ENCODE measurements around the gene C20orf204.
A peak's percentile ranks its signal among the peaks of the same experiment; 100 is the strongest.

The C20orf204 gene

DNA sequence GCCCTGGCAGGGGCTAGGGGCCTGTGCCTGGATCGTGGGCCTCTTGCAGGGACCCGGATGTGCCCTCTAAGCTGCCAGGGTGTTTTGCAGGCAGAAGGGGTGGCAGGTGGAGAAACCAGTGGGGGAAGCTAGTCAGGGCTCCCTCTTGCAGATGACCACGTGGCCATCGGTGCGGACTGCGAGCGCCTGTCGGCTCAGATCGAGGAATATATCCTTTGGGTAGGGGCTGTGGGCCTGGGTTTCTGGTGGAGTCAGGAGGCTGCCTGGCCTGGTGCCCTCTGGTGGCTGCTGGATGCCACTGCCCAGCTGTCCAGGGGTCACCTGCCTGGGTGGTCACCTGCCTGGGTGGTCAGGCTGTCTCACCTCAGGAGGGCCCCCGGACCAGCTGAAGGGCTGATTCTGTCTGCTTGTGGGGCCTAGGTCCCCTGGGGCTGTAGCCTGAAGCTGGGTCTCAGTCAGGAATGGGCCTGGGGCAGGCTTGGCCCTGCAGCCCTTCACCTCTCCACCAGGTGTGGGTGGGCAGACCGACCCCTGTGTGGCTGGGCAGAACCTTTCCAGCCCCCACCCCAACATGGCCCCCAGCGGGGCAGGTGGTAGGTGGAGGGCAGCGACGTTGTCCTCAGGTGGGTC lies 33.7 kb downstream of the C20orf204 start:
- intact Hi-C loops (cut with DNase I; ENCODE audit: low total_unique reads), result no loop called here
- Histone ChIP-seq H3K9me3 (no peaks in the 10 kb centered on the region), H3K4me1 (peaks cover 0 to 12% (median 8%) of the 10 kb centered on the region in 4 donors), H3K4me3 (no peak overlapping the region), H3K27ac (no peak overlapping the region), H3K36me3 (peaks cover 0 to 59% (median 23%) of the 10 kb centered on the region in 3 donors), H3K27me3 (no peaks in the 10 kb centered on the region)
- TF ChIP-seq, protein P1, sequence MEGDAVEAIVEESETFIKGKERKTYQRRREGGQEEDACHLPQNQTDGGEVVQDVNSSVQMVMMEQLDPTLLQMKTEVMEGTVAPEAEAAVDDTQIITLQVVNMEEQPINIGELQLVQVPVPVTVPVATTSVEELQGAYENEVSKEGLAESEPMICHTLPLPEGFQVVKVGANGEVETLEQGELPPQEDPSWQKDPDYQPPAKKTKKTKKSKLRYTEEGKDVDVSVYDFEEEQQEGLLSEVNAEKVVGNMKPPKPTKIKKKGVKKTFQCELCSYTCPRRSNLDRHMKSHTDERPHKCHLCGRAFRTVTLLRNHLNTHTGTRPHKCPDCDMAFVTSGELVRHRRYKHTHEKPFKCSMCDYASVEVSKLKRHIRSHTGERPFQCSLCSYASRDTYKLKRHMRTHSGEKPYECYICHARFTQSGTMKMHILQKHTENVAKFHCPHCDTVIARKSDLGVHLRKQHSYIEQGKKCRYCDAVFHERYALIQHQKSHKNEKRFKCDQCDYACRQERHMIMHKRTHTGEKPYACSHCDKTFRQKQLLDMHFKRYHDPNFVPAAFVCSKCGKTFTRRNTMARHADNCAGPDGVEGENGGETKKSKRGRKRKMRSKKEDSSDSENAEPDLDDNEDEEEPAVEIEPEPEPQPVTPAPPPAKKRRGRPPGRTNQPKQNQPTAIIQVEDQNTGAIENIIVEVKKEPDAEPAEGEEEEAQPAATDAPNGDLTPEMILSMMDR (IDR thresholded peaks at IDR 0.05), result peak; percentile 35 to 56
- no peak for DNase-seq

DNA sequence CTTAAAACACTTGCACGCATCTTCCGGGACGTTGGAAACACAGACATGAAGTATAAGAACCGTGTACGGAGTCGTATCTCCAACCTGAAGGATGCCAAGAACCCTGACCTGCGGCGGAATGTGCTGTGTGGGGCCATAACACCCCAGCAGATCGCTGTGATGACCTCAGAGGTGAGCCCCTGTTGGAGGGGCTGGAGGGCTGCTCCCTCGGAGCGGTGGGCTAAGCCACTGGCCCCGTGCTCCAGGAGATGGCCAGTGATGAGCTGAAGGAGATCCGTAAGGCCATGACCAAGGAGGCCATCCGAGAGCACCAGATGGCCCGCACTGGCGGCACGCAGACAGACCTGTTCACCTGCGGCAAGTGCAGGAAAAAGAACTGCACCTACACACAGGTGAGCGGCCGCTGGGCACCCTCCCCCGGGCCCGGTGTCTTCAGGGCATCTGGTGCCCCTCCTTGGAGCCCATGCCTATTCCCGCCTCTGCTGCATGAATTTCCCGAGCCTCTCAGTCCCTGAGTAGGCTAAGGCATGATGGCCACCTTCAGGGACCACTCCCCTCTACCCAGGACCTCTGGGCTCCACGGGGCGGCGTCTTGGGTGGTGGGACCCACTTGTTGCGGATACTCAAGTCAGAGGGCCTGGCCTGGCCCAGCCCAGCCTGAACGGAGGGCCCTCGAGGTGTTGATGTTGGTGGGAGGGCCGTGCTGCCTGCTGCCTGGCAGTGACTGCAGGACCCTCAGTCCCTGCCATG lies 34.4 kb downstream of the C20orf204 start:
- no peaks in the 10 kb centered on the region for H3K9me3 ChIP-seq
- H3K36me3 ChIP-seq, result peaks cover 0 to 63% (median 30%) of the 10 kb centered on the region in 3 donors
- TF ChIP-seq, protein P1 (IDR thresholded peaks at IDR 0.05), result no peak
- H3K27me3 ChIP-seq, result no peaks in the 10 kb centered on the region
- peaks cover 0 to 12% (median 5%) of the 10 kb centered on the region in 4 donors for H3K4me1 ChIP-seq
- H3K4me3 ChIP-seq, result no peak overlapping the region
- no peak overlapping the region for H3K27ac ChIP-seq
- DNase-seq, result no peak
- intact Hi-C loops (cut with DNase I; ENCODE audit: low total_unique reads), result no loop called here

DNA sequence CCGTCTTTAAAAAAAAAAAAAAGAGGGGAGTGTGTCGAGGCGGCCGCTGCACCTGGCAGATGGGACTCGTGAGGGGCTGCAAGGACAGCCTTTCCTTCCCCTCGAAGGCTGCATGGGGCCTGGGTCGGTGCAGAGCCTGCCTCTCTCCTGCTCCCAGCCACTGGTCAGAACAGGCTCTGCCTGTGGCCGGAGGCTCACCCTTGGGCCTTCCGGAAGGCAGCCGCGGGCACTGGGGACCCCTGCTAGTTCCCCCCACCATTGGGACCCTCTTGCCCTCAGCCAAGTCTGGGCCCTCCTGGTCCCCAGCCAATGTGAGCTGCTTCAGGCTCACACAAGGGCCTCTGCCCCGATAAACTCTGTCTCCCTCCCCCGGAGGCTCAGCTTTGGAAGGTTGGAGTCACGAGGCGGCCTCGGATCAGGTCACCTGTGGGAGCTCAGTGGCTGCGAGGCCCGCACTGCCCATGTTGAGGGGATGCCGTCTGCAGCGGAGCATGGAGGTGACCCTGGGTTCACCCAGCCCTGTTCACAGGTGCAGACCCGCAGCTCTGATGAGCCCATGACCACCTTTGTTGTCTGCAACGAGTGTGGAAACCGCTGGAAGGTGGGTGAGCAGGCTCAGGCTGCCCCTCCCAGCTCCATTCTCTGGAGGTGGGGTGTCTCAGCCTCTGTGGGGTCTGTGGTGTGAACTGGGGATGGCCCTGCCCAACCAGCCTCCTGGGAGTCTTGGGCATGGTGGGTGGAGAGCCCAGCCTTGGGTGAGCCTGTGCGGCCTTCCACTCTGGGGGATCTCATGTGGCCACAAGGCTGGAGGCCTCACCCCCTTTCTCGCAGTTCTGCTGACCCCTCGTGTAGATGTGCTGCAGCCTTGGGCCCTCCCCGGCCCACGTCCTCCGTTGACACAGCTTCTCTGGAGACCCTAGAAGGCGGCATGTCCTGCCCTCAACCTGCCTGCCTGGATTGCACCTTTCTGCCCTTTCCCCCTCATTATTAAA lies 35.7 kb downstream of the C20orf204 start:
- Histone ChIP-seq H3K4me1 (peaks cover 0 to 10% (median 6%) of the 10 kb centered on the region in 4 donors), H3K27ac (no peak overlapping the region), H3K36me3 (peaks cover 0 to 63% (median 30%) of the 10 kb centered on the region in 3 donors), H3K4me3 (no peak overlapping the region), H3K9me3 (no peaks in the 10 kb centered on the region), H3K27me3 (no peaks in the 10 kb centered on the region)
- TF ChIP-seq, protein P1 (IDR thresholded peaks at IDR 0.05), result no peak
- intact Hi-C loops (cut with DNase I; ENCODE audit: low total_unique reads), result no loop called here
- DNase-seq, result no peak

DNA sequence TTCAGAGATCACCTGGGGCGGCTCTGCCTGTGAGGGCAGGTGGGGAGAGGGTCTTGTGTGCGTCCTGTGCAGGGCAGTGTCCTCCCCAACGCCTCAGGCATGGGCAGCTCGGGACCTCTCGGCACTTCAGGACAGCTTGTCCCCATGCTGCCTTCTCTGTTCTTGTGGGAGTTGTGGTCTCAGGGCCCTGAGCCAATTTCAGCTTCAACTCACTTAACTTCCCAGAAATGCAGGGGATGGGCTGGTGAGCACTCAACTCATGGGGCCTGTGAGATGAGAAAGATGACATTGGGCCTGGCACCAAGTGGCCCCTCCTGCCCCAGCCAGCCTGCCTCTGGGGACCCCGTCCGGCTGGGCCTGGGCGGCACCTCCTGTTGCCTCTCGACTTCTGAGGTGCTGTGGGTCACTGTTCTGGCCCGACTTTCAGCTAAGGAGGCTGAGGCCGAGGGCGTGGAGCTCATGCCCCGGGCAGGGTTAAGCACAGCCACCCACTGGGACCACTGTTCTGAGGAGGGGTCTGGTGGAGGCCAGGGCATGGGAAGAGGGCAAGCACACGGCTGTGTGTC lies 36.6 kb downstream of the C20orf204 start:
- Histone ChIP-seq H3K27me3 (no peaks in the 10 kb centered on the region), H3K9me3 (no peaks in the 10 kb centered on the region), H3K4me1 (peaks cover 0 to 15% (median 13%) of the 10 kb centered on the region in 4 donors), H3K4me3 (no peak overlapping the region), H3K36me3 (peaks cover 0 to 63% (median 30%) of the 10 kb centered on the region in 3 donors), H3K27ac (no peak overlapping the region)
- TF ChIP-seq, protein P1 (IDR thresholded peaks at IDR 0.05), result no peak
- intact Hi-C loops (cut with DNase I; ENCODE audit: low total_unique reads), result no loop called here
- DNase-seq, result no peak
